Measurements from ENCODE around the gene CEP104.
"Not testable (repeated sequence)": the region's sequence is repeated elsewhere in the genome, so short reads cannot be mapped to it uniquely, and the experiment has no call there.

Gene CEP104

DNA sequence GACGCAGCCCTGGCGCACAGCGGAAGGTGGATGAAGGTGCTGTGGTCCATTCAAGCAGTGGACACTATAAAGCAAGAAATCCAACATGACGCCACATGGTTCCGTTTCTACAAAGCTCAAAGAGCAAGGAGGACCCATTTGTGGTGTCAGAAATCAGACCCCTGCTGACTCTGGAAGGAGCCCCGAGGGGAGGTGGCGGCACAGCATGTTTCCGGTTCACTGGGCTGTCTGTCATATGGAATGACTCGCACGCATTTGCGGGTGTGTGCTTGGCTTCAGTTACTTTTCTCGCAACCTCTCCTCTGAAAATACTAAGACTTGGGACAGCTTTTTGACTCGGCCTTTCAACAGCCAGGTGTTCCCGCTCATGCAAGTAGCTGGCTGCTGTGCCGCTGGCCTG lies 31.7 kb downstream of the CEP104 start:
- DNase-seq (ENCODE audit: low spot score), result no peak

GRCh38 chr1:3824650-3825049 lies 32.4 kb downstream of the CEP104 start:
- DNase-seq (ENCODE audit: low spot score), result no peak

DNA sequence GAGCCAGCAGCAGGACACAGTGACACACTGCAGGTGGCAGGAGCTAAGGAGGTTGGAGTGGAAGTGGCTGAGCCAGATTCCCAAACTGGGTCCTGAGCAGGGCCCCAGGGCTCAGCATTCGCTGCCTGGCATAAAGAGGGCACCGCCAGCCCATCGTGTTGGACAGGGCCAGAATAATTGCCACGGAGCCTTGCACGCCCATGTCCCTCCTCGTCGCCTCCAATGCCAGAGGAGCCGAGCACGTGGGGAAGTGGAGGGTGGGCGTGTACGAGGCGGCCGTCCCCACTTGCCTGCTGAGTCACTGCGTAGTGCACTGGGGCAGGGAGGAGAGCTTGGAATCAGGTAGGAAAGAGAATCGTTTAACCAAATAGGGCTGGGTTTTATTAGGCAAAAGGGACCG lies 34.6 kb downstream of the CEP104 start:
- DNase-seq (ENCODE audit: low spot score), result no peak

DNA sequence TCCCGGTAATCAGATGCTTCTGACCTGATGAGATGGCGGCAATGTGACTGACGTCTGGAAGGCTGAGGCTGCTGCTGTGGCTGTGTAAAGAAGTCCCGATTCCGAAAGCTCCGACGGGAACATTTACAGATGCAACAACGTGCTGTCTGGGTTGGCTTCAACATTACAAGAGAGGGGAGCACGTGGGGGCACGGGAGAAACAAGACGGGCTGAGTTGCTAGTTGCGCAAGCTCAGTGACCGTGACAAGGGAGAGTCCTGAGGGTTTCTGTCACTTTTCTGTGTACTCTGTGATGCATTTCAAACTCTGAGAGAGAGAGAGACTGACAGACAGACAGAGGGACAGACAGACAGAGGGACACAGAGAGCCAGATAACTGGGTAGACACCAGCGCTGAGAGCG lies 35.1 kb downstream of the CEP104 start:
- no peak for DNase-seq (ENCODE audit: low spot score)

- no peak for DNase-seq (ENCODE audit: low spot score)
Observed at GRCh38 chr1:3821447-3821846, 35.6 kb downstream of the CEP104 start.

- no peak for DNase-seq (ENCODE audit: low spot score)
Observed at GRCh38 chr1:3821004-3821403, 36.0 kb downstream of the CEP104 start.

- DNase-seq (ENCODE audit: low spot score), result no peak
Observed at GRCh38 chr1:3820316-3820715, 36.7 kb downstream of the CEP104 start.

- DNase-seq (ENCODE audit: low spot score), result no peak
Observed at GRCh38 chr1:3819771-3820200, 37.2 kb downstream of the CEP104 start.

DNA sequence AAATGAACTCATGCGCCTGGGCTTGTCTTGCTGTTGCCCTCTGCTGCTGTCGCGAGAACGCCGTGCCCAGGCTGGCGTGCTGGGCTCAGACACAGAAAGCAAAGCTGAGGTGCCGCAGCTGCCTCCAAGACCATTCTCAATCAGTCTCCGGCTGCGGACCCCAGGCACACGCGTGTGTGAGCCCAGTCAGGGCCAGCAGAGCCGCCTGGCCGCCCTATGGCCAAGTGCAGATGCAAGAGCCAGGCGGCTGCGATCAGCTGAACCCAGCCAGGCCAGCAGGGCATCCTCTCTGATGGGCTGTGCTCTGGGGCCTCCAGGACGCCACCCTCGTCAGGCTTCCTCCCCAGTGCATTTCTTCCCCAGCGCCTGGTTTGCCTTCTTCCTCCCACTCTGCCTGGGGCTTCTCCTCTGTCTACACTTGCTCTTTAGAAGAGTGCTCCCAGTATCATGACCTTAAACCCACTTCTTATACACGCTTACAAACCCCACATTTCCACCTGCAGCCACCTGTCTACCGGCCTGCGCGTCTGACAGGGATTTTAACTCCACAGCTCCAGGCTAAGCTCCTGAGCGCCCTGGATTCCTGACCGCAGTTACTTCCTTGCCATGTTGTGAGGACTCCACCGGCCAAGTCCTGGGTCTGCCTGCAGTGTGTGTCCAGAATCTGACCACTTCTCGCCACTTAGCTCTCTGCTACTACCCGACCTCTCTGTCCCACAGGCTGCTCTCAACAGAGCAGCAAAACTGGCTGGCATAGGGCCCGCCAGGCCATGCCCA lies 39.0 kb downstream of the CEP104 start:
- DNase-seq (ENCODE audit: low spot score), result no peak

- DNase-seq (ENCODE audit: low spot score), result no peak
Observed at GRCh38 chr1:3817138-3817740, 39.8 kb downstream of the CEP104 start.

DNA sequence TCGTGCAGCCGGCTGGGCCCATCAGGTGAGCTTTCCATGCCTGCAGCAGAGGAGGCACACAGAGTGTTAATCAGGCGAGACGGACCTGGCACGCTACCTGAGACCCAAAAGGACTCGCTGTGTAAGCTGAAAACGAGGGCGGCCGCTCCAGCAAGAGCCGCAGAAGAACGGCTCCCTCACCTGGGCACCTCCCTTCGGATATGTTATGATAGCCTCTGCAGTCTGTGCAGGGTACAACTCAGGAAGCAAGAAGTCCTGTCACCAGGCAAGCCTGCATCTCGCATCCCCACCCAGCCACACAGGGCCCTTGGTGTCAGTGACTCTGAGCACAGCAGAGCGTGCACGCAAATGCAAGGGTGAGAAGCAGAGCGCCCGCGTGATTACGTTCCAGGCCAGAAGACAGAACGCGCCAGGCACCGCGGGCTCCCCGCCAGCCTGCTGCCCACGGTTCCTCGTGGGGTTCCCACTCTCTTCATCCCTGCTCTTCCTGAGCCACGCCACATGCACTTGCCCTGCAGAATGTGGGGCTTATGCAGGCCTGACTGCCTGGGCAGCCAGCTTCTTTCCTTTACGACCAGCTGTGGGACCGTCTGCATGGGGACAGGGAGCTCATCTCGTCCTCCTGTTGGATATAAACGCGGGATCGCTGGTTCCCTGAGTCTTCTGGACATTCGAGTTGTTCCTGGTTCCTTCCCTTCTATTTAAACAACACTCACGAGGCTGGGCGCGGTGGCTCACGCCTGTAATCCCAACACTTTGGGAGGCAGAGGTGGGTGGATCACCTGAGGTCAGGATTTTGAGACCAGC lies 40.5 kb downstream of the CEP104 start:
- no peak for DNase-seq (ENCODE audit: low spot score)

DNA sequence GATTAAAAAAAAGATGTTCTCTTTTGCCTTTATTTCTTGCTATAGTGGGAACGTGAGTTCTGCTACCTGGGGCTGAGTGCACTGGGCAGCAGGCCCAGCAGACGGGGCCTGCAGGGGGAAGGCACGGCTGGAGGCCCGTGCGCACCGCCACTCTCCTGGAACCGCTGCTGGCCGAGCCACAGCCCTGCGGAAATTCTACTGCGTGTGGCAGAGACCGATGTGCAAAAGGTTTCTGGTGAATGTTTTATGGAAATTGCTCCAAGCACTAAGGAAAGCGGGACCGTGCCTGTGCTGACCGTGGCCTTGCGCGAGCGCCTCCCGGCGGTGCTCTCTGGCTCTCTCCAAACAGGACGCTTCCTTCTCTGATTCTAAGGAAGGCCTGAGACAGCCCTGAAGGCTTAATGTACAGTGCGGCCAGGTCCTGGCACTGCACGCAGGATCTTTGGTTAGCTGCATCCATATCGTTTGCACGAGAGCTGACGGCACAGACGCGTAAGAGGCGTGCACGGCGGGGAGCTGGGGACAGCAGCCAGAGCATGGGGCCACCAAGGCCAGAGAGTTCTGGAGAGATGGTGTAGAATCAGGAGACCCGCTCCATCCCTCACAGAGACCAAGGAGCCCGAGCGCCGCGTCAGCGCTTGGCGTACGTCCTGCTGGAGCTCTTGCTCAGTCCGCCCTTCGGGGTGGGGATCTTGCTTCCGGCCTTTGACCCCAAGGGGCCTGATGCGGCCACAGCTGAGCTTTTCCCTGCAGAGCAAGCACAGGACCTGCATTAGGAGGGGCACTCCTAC lies 42.0 kb downstream of the CEP104 start:
- no peak for DNase-seq (ENCODE audit: low spot score)

GRCh38 chr1:3814065-3814464 lies 42.9 kb downstream of the CEP104 start:
- no peak for DNase-seq (ENCODE audit: low spot score)

- no peak for DNase-seq (ENCODE audit: low spot score)
Observed at GRCh38 chr1:3811595-3811911, 45.5 kb downstream of the CEP104 start.

DNA sequence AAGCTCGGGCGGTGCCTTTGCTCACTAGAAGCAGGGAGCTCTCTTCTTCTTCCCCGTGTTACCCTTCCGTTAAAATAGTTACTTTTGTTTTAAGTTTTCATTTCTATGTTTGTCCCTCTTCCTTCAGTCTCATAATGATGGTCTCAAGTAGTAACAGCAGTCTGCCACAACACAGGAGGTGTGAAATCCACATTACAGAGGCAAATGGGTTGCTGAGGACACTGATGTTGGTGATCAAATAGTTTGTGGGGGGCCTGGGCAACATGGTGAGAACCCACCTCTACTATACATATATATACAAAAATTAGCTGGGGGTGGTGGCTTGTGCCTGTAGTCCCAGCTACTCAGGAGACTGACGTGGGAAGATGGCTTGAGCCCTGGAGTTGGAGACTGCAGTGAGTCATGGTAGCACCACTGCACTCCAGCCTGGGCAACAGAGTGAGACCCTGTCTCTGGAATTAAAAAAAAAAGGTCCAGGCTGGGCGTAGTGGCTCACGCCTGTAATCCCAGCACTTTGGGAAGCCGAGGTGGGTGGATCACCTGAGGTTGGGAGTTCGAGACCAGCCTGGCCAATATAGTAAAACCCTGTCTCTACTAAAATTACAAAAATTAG lies 46.8 kb downstream of the CEP104 start:
- not testable (repeated sequence) for DNase-seq (ENCODE audit: low spot score)

- DNase-seq (ENCODE audit: low spot score), result no peak
Observed at GRCh38 chr1:3809680-3810079, 47.3 kb downstream of the CEP104 start.

DNA sequence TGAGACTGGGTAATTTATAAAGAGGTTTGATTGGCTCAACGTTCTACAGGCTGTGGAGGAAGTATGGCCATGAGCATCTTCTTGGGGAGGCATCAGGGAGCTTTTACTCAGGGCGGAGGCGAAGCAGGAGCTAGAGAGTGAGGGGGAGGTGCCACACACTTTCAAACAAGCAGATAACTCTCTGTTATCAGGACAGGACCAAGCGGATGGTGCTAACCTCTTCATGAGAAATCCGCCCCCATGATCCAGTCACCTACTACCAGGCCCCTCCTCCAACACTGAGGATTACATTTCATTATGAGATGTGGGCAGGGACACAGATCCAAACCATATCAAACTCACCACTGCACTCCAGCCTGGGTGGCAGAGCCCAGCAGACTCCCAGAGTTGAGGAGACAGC lies 49.2 kb downstream of the CEP104 start:
- DNase-seq (ENCODE audit: low spot score), result no peak

DNA sequence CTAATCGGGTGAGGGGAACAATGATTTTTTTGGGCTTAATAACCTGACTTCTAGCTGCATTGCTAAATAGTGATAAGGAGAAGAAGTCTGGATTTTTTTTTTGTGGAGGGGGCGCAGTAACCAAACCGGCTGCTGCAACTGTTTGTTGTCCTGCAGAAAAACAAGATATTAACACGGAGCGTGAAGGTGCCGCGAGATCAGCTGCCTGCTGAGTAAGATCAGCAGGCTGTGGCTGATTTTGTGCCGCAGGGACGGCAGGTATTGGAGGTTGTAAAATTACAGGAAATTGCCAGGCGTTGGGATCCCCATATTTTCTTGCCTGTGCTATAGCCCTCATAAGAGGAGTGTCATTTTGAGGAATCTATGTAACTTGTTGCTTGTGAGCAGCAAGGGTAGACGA lies 52.0 kb downstream of the CEP104 start:
- no peak for DNase-seq (ENCODE audit: low spot score)

GRCh38 chr1:3804627-3804944 lies 52.4 kb downstream of the CEP104 start:
- not testable (repeated sequence) for DNase-seq (ENCODE audit: low spot score)

- no peak for DNase-seq (ENCODE audit: low spot score)
Observed at GRCh38 chr1:3803905-3804626, 52.9 kb downstream of the CEP104 start.

GRCh38 chr1:3800795-3801194 lies 56.2 kb downstream of the CEP104 start:
- DNase-seq (ENCODE audit: low spot score), result not testable (repeated sequence)
